NCI-H748 (cell line): ENCODE results near the gene MTSS2.
"Not testable (repeated sequence)": the region's sequence is repeated elsewhere in the genome, so short reads cannot be mapped to it uniquely, and the experiment has no call there.

ENCODE experiments used
- DNase-seq: peaks from one replicate; lab custom pipeline; 2025; ENCODE audit not compliant: unreplicated experiment; lab: John Stamatoyannopoulos, UW

MTSS2 gene

DNA sequence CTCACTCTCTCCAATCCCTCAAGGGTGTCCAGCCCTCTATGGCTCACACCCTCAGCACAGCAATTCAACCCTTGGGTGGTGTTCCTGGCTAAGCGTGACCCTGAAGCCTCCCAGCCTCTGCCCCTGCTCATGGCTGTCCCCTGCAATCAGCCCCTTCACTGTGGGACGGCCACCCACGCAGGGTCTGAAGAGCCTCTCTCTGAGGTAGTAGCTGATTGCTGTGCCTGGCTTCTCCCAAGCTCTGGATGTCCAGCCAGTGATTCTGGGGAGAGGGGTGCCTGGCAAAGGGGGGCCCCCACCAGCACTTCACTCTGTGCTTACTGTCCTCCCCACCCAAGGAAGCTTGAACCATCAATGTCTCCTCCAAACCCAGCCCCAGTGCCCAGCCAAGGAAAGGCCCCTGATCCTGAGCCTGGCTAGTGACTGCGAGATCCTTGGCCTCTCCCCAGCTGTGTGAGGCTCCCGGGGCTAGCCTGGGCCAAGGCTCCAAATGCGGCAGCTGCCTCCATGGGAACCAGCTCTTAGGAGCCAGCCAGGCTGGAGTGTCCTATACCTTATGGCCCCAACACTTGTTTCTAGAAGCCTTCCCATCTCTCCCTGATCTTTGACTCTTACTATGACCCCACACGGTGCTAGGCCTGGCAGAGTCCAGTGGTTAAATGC, 9.9 kb downstream of the MTSS2 start:
- no peak for DNase-seq

DNA sequence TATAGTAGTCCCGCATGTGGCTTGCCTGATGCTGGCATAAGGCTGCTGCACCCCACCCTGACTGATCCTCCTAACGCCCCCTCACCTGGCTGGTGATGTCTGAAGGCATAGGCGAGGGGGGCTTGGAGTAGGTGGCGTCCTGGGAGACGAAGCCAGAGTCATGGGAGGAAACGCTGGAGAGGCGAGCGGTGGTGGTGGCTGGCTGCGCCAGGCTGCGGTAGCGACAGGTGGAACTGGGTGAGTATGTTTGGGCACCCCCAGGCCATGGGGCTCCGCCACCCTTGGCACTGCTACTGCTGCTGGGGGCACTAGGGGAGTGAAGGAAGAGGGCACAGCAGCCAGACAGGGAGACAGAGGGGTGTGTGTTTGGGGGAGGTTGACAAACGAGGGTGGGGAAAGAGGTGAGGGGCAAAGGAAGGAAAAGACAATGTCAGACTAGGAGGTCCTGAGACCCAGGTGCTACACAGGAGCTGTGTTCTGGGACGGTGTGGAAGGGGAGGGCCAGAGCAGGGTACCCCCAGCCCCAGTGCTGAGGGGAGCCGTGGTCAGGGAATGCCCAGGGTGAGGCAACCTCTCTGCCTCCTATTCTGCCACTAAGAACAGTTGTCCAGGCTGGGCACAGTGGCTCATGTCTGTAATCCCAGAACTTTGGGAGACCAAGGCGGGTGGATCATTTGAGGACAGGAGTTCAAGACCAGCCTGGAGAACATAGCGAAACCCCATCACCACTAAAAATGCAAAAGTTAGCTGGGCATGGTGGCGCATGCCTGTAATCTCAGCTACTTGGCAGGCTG, 11.4 kb downstream of the MTSS2 start:
- DNase-seq = no peak

DNA sequence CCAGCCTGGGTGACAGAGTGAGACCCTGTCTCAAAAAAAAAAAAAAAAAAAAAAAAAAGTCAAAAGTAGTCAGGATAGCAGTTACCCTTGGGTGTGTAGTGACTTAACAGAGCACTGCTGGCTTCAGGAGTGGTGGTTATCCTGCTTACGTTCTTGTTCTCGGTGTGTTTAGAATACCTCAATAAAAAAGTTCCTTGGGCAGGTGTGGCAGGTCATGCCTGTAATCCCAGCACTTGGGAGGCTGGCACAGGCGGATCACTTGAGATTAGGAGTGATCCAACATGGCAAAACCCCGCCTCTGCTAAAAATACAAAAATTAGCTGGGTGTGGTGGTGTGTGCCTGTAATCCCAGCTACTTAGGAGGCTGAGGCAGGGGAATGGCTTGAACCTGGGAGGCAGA, 14.9 kb downstream of the MTSS2 start:
- not testable (repeated sequence) for DNase-seq

DNA sequence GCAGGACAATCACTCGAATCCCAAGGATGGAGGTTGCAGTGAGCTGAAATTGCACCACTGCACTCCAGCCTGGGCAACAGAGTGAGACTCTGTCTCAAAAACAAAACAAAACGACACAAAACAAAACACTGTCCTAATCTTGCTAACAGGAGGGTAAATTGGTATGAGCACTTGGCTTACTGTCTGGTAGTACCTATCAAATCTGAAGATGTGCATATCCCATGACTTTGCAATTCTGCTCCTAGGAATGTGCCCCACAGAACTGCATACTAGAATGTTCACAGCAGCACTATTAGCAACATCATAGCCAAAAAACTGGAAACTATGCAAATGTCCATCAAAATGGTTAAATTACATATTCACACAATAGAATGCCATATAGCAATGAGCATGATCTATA, 15.7 kb downstream of the MTSS2 start:
- DNase-seq = no peak

DNA sequence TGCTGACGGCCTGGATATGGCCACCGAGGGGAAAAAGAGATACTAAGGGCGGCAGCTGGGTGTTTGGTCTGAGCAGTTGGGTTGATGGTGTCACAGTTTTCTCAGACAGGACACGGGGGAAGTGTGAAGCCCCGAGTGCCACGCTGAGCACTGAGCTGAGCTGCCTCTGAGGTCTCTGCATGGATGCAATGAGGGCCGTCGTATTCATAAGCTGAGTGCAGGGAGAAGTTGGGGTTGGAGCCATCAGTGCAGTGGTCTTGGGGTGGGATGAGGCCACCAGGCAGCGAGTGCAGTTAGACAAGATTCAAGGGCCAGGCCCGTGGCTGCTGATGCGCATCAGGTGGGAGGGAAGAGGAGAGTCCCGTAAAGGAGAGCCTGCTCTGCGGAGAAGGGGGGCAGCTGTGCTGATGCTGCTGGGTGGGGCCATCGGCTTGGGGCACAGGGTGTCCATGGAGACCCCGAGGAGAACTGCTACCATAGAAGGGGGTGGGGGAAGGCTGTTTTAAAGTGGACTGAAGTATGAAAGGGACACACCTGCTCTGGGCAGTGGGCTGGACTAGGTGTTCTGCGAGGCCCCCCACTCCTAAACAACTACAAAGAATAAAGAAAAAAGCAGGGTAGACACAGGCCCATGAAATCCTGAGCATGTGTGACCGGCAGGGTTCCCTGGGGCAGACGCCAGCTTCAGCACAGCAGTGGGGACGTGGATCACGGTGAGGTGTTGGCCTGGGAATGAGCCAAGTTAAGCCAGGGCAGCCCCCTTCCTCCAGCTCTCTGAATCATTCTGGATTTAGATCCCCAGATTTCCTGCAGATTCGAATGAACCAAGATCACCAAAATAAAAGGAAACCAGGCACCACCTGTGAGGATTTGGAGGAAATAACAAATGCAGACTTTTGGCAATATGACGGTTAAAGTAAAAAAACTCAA, 19.8 kb downstream of the MTSS2 start:
- no peak for DNase-seq

DNA sequence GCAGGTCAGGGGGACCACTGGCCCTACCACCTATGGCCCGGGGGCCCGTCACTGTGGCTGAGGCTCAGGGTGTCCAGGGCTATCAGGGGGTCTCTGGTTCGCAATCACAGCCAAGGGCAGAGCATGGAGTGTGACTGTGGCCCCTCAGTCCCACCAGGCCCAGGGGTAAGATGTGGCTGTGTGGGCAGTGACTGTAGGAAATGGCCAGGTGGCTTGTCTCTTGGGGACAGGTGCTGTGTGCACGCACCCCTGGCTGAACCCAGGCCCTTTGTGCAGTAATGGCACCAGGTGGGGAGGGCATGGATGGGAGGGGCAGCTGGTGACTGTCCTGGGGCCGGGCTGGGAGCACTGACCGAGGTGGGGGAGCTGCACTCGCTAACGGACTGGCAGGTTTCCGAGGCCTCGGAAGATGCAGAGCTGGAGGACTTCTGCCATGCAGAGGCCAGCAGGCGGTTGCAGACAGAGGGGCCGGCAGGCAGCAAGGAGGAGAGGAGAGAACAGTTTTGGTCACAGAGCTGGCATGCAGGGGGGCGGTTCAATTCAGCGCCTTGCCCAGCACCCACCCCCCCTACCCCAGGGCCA, 20.6 kb downstream of the MTSS2 start:
- DNase-seq = no peak

DNA sequence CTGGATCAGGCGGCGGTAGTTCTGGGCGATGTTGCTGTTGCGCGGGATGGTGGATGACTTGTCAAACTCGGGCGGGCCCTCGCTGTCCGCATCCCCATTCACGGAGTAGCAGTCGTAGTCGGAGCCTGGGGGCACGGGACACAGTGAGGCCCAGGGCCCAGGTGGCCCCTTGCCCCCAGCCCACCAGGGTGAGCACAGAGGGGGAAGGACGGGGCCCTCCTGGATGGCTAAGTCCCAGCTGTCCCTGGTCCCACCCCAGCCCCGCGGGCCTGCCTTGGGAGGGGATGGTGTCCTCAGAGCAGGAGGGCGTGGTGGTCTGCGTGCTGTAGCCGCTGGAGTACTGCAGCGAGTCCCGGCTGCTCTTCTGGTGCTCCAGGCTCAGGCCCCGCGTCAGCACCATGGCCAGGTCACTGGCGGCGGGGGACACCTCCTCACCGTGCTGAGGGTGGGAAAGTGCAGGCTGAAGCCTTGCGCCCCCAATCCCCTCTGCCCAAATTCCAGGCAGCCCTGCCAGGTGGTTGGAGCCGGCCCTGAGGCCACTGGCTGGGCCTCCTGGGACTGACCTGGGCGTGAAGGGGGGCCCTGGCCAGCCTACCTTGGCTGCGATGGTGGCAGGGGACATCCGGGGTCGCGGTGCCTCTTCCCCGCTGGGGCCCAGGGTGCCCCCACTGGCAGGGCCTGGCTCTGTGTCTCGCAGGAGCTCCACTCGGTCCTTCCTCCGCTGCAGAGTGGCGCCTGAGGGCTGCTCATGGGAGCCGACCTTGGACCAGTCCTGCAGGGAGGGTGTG, 21.3 kb downstream of the MTSS2 start:
- no peak for DNase-seq

DNA sequence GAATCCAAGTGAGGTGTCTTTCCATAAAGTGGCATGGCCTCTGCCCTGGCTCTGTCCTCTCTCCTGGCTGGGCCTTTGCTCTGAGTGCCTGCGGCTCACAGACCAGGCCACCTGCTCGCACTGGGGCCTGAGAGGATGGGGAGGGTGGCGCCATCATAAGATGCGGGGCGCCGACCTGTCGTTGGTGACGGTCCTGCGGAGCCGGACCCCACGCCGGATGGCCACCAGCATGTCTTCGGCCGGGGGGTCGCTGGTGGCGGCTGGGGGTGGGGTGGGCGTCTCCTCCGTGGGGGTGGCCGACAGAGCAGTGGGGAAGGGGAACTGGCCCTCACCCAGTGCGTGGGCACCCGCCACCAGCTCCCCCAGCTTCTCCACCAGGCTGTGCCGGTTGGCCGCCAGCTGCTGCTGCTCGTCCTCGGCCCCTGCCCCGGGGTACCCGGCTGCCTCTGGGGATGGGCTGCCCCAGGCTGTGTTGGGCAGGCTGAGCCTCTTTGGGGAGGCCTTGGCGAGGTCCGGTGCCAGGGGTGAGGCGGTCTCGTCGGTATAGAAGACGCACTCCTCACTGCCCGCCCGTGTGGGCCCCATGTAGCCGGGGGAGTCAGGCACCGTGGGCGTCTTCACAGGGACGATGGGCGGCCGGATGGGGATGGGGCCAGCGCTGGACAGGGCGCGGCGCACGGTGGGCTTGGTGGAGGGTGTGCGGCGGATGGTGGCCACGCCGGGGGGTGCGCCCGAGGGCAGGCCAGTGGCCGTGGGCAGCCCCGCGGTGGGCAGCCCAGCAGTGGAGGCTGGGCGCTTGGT, 22.1 kb downstream of the MTSS2 start:
- DNase-seq = no peak

DNA sequence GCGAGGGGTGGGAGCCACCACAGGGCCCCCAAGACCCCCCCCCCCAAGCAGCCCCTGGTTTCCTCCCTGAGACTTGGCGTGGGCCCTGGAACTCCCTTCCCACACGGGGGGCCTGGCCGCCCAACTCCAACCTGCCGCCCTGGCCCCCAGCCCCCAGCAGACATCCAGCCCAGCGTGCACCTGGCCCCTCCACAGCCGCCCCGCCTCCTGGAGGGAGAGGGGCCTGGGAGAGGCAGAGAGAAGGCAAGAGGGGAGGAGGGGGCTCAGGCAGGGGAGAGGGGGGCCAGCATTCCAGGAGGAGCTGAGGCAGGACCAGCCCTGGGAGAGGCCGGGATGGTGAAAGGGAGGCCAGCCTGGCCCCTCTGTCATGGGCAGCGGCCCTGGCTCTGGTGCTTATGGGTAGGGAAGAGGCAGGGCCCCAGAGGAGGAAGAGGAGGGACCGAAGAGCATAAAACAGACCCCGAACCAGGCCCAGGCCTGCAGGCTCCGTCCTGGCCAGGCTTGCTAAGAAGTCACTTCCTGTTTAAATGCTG, 22.8 kb downstream of the MTSS2 start:
- no peak for DNase-seq

DNA sequence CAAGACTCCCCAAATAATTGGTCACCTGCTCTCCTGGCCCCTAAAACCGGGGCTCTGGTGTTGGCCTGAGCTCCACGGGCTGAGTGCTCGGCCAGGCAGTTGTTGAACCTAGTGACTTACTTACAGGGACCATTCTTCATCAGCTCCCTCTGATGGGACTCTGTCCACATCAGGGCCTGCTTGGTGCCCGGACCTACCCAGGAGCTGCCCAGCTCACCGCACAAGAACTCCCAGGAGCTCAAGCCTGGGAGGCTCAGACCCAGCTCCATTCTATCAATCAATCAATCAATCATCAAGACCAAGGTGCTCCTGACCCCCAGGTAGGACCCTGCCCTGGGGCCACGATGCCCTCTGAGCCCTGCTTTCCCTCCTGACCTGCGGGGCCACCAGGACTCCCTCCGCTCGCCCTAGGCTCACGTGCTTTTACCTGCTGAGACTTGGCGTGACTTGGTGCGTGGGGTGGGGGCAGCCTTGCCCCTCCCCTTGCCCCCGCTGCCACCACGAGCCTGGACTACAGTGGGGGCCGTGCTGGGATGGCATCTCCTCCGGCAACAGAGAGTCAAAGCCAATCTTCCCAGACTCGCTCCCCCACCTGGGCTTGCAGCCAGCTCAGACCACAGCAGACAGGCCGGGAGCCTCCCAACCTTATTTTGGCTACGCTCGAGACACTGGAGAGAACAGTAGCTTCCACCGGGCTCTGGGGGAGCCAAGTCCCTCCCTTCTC, 23.8 kb downstream of the MTSS2 start:
- no peak for DNase-seq

DNA sequence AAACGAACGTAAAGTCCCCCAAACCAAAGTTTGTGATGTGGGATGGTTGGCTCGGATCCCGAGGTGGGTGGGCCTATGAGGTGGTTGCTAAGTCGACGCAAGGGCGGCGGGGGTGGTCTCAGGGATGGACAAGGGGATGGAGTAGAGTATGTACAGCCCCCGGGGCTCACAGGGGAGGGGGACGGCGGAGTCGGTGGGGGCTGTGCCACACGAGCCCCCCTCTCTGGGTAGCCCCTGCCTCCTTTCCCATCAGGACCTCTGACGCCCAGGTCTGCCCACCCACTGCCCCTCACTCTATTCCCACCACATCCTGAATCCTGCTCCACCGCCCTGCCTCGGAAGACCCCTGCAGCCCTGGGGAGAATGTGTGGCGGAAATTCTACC, 24.3 kb downstream of the MTSS2 start:
- DNase-seq = no peak

DNA sequence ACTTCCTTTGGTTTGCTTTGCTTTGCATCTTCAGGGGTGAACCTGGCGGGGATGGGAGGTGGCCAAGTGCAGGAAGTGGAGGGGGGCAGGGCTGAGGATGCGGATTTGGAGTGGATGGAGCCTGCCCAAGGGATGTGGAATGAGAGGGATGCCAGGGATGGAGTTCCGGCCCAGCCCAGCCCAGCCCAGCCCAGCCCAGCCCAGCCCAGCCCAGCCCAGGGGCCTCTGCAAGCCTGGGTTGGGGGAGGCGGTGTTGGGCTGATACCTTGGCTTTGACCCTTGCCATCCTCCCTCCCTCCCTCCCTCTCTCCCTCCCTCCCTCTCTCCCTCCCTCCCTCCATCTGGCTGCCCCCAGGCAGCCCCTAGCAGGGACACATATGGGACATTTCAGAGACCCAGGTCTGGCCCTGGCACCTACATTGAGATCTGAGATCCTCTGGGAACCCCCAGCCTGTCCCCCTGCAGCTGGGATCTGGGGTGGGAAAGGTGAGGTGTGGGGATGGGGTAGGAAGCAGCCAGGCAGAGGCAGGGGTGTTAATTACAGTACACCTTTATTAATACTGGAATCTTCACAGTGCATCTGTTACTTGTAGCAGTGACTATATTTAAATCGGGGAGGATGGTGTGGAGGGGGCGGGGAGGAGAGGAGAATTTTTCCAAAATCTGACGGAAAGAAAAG, 25.0 kb downstream of the MTSS2 start:
- DNase-seq = no peak

DNA sequence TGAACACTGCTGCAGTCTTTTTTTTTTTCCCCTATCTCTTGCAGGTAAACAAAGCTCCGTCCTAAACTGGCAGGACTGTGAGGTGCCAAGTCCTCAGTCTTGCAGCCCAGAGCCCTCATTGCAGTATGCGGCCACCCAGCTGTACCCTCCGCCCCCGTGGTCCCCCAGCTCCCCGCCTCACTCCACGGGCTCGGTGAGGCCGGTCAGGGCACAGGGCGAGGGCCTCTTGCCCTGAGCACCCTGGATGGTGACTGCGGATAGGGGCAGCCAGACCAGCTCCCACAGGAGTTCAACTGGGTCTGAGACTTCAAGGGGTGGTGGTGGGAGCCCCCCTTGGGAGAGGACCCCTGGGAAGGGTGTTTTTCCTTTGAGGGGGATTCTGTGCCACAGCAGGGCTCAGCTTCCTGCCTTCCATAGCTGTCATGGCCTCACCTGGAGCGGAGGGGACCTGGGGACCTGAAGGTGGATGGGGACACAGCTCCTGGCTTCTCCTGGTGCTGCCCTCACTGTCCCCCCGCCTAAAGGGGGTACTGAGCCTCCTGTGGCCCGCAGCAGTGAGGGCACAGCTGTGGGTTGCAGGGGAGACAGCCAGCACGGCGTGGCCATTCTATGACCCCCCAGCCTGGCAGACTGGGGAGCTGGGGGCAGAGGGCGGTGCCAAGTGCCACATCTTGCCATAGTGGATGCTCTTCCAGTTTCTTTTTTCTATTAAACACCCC, 25.7 kb downstream of the MTSS2 start:
- no peak for DNase-seq

DNA sequence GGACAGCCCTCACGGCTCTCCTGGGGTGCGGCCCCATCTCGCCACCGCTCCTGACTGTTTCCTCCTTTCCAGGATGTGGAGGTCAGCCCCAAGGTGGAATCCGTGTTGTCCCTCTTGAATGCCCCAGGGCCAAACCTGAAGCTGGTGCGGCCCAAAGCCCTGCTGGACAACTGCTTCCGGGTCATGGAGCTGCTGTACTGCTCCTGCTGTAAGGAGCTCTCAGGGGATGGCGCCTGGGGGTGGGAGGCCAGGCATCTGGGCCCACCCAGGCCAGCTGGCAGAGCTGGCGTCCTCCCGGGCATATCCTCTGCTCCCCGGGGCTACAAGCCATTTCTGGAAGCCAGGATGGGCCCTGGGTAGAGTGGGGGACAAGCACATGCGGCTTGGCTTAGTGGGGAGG, 26.3 kb downstream of the MTSS2 start:
- DNase-seq = no peak

DNA sequence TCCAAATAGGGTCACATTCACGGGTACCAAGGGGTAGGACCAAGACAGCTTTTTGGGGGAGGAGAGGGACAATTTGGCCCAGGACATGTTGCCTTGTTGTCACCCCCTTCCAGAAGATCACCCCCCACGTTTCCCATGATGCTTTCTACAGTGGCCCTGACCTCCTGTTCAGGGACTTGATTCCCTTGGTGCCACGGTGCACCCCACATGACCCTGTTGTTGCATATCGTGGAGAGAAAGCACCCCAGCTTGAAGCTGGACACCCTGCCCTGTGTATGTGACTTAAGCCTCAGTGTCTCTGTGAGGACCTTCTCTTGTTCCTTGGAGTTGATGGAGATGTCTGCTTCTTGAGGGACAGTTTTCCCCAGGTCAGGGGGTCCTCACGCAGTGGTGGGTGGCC, 26.9 kb downstream of the MTSS2 start:
- DNase-seq = no peak

DNA sequence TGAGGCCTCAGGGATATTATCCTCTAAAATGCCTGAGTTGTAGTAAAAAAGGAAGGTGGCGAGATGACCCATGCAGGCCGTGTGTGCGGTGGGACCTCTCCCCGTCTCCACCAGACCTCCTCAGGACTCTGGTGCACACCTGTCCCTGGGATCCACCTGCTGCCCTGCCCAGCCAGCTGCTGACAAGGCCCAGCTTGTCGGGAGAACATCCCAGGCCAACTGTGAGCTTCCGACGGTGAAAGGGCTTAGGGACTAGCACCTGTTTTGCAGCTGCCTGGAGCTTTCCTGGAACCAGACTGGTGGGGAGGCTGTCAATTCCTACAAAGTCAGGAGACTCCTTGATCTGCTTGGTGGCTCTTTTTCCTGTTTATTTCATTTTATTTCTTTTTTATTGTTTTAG, 27.9 kb downstream of the MTSS2 start:
- DNase-seq = no peak

DNA sequence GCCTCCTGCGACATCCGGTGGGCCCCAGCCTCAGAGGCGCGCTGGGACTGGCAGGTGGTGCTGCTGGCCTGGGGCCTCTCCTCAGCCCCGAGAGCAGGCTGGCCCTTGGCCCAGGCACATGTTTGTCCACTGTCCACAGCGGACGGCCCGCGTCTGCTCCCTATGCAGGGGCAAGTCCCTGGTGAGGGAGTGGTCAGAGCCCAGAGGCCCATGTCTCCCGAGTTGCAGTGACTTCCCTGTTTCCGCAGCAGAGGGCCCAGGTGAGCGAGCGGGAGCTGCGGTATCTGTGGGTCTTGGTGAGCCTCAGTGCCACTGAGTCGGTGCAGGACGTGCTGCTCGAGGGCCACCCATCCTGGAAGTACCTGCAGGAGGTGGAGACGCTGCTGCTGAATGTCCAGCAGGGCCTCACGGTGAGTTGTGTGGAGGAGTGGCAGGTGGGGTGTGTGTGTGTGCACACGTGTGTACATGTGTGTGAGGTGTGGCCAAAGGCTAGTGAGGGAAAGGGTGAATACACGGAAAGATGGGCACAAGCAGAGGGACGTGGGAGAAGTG, 29.1 kb downstream of the MTSS2 start:
- no peak for DNase-seq
